Left renal pelvis (tissue), 4 donors: ENCODE data around the gene RSRC1. TPM values are rescaled to one million over a fixed set of nuclear protein-coding genes. Genes with fewer than 3 reads are reported as not detected.
"Not testable (repeated sequence)": the region's sequence is repeated elsewhere in the genome, so short reads cannot be mapped to it uniquely, and the experiment has no call there.

Experiments used
- DNase-seq, 4 donors: peaks; one replicate each; pipeline ENCODE4 v3.0.0-alpha.2; 2013; ENCODE audit warnings: low read depth in 4 of 4, low spot score in 3 of 4
- polyA plus RNA-seq, 4 donors: library from polyadenylated mRNA; unstranded; fragments of 120-200 nt; gene quantifications; one replicate each; pipeline ENCODE4 v1.2.1, GENCODE V29; 2013; ENCODE audit not compliant: insufficient read length in 4 of 4

The RSRC1 gene
- polyA plus RNA-seq, 4 donors = 21.1 to 36.4 (median 32.3) TPM

DNA sequence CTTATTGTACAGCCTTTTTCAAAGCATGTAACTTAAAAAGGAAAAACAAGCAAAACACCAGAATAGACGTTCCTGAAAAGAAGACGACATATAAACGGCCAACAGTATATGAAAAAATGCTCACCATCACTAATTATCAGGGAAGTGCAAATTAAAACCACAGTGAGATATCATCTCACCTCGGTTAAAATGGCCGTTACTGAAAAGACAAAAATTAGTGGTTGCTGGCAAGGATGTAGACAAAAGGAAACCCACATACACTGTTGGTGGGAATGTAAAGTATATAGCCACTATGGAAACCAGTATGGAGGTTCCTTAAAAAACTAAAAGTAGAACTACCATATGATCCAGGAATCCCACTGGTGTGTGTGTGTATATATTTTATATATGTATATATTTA lies 396.6 kb downstream of the RSRC1 start:
- no peak for DNase-seq

GRCh38 chr3:158508481-158508880 lies 398.6 kb downstream of the RSRC1 start:
- no peak for DNase-seq

GRCh38 chr3:158509891-158510290 lies 400.0 kb downstream of the RSRC1 start:
- DNase-seq = no peak

- DNase-seq = not testable (repeated sequence)
These were observed 406.8 kb downstream of the RSRC1 start for GRCh38 chr3:158516729-158517128.

DNA sequence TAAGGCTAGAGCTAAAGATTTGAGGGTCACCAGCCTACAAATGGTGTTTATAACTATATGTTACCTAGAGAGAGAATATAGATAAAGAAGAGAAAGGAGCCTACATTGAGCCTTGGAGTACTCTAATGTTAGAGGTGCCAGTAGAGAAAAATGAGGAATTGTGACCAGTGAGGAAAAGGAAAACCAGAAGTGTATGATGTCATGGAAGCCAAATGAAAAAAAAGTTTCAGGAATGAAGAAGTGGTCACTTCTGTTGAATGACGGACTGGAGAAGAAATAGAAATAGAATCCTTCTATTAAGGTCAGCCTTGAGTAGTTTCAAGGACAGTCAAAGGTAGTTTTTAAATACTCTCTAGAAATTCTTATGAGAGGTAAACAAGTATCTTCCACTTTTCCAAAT lies 409.9 kb downstream of the RSRC1 start:
- DNase-seq = no peak

GRCh38 chr3:158520433-158520832 lies 410.5 kb downstream of the RSRC1 start:
- DNase-seq = no peak

- DNase-seq = no peak
These were observed 412.6 kb downstream of the RSRC1 start for GRCh38 chr3:158522221-158523136.

DNA sequence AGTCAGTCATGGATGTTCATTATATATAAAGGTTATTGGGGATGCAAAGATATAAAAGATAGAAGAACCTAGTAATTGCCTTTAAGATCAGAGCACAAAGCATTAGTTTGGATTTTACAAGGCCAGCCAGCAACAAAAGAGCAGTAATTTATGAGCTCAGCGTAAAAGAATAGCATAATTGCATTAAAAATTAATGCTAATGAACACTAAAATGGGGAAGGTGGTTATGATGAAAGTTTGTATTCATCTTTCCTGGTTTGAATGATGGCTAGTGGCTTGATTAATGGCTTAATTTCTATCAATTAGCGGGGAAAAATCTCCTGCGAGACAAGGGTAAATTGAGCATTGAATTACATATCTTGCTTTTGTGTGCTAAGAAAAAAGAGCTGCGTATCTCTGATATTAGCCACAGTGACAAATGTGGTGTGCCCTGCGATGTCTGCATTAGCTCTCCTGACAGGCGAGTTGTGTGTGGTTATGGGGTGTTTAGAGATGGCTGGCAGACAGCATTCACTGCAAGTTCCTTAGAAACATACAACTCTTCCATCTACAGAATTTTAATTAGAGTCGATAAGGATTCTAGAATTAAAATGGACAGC lies 418.3 kb downstream of the RSRC1 start:
- DNase-seq = no peak

GRCh38 chr3:158531334-158531733 lies 421.4 kb downstream of the RSRC1 start:
- DNase-seq = no peak

- DNase-seq = no peak
These were observed 422.3 kb downstream of the RSRC1 start for GRCh38 chr3:158532099-158532734.

GRCh38 chr3:158535918-158536317 lies 426.0 kb downstream of the RSRC1 start:
- DNase-seq = no peak

- DNase-seq = peak in 1 of 4 donors; percentile 15
These were observed 429.6 kb downstream of the RSRC1 start for GRCh38 chr3:158539414-158540014.

DNA sequence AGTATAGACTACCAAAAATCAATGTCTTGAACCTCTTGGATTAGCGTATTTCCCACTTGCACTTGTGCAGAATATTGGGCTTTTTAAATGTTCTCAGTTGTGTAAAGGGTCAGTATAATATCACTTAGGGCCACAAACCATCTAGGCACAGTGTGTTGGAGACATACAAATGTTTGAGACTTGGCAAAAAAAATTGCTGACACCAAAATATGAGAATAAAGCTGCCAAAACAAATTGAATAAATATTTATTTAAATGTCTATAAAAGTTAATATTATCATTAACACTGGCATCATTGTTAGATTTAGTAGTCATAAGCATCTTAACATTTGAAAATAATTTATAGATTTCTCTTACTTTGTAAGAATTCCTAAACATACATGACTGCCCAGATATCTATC lies 430.2 kb downstream of the RSRC1 start:
- no peak for DNase-seq

- no peak for DNase-seq
These were observed 438.8 kb downstream of the RSRC1 start for GRCh38 chr3:158548691-158549090.

DNA sequence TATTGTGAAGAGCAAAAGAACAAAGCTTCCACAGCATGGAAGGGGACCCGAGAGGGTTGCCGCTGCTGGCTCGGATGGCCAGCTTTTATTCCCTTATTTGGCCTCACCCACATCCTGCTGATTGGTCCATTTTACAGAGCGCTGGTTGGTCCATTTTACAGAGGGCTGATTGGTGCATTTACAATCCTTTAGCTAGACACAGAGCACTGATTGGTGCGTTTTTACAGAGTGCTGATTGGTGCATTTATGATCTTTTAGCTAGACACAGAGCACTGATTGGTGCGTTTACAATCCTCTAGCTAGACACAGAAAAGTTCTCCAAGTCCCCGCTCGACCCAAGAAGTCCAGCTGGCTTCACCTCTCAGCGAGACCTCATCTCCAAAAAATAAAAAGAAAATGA lies 440.0 kb downstream of the RSRC1 start:
- DNase-seq = not testable (repeated sequence)

GRCh38 chr3:158552124-158552523 lies 442.2 kb downstream of the RSRC1 start:
- DNase-seq = no peak

GRCh38 chr3:158559504-158559903 lies 449.6 kb downstream of the RSRC1 start:
- no peak for DNase-seq

DNA sequence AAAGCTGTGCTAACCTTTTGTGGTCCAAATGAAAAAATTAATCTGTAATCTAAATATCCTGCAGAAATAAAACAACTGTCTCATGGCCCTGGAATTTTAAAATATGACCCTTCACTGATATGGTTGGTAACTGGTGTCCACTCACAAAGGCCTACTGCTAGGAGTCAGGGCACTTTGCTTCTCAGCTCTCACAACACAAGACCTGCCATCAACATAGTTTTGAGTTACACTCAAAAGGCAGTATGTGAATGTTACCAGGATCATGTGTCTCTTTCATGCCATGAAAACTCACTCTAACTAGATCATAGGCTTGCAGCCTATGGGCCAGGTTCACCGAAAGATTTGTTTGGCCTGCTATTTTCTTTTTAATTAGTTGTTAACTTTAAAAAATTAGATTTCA lies 451.1 kb downstream of the RSRC1 start:
- no peak for DNase-seq

- no peak for DNase-seq
These were observed 452.8 kb downstream of the RSRC1 start for GRCh38 chr3:158562674-158563073.

DNA sequence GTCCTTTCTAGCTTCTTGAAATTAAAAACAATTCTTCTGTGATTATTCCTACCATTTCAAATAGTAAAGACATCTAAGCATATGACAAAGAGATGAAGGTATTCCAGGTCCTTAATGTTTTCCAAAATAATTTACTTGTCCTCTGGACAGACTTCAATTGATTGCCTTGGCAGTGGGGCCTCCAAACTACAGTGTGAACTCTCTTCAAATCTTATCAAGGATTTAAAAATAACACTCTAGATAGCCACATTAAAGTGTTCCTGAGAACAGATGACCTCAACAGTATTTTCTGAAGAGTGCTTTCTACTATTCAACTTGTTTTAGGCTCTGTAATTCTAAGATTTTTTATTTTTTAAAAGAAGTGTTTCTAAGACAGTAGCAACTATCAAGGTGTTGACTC lies 453.2 kb downstream of the RSRC1 start:
- no peak for DNase-seq

- no peak for DNase-seq
These were observed 455.2 kb downstream of the RSRC1 start for GRCh38 chr3:158565076-158565475.
